ENCODE data around the gene PTPN1. TPM values are rescaled to one million over a fixed set of nuclear protein-coding genes. Genes with fewer than 3 reads are reported as not detected.

Gene PTPN1
- total RNA-seq, 1 experiment from 2014 or later = 30.8 TPM

DNA sequence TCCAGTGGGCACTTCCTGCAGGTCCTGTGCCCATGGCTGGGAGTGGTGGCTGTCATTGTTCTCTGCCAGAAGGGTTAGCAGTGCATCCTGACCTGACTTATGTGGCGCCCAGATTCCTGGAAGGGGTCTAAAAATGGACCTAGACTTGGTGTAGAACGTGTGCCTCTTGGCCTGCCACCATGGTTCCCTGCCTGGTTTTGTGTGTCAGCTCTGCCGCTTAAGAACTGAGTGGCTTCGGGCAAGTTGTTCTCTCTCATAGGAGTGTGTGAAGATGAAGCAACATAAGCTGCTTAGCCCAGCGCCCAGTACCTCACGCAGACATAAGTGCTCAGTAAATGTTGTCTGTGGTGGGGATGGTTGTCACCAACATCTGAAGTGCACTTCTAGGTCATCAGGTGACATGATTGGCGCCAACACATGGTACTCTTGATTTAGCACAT, 52.1 kb downstream of the PTPN1 start:
- H3K23ac ChIP-seq (ENCODE audit: insufficient read length, low read depth, low read length) = no peak overlapping the region
- no peaks in the 10 kb centered on the region for H3K79me2 ChIP-seq (ENCODE audit: insufficient read depth, low read length)
- H3K4ac ChIP-seq (ENCODE audit: low read depth, low read length) = no peak overlapping the region
- H2BK5ac ChIP-seq (ENCODE audit: insufficient read length, low read length) = peak overlapping the region; percentile 31
- no peak overlapping the region for H4K91ac ChIP-seq (ENCODE audit: insufficient read length, low read depth, low read length)
- no peak overlapping the region for H3K56ac ChIP-seq (ENCODE audit: insufficient read length, low read depth, low read length)
- H2AK5ac ChIP-seq (ENCODE audit: insufficient read length, low read length) = no peak overlapping the region
- no peak overlapping the region for H2BK120ac ChIP-seq (ENCODE audit: low read depth, low read length, poor library complexity, severe bottlenecking)
- no peak overlapping the region for H3K14ac ChIP-seq (ENCODE audit: insufficient read depth, low read length)
- H3K18ac ChIP-seq (ENCODE audit: insufficient read length, low read depth, low read length) = no peak overlapping the region
- Mint-ChIP-seq H3K4me3 (no peak overlapping the region), H3K27ac (peak overlapping the region in 1 of 3 experiments; percentile 10; a peak in 1 of 7 replicates), H3K9me3 (no peaks in the 10 kb centered on the region), H3K27me3 (ENCODE audit: low read depth) (no peaks in the 10 kb centered on the region), H3K4me1 (peaks cover 3 to 11% of the 10 kb centered on the region in 2 experiments; a peak in 3 of 4 replicates), H3K36me3 (ENCODE audit: insufficient read depth in 1 of 3, low read depth in 3 of 3) (peaks cover 4 to 15% (median 13%) of the 10 kb centered on the region in 3 experiments)
- TF ChIP-seq, protein P1, sequence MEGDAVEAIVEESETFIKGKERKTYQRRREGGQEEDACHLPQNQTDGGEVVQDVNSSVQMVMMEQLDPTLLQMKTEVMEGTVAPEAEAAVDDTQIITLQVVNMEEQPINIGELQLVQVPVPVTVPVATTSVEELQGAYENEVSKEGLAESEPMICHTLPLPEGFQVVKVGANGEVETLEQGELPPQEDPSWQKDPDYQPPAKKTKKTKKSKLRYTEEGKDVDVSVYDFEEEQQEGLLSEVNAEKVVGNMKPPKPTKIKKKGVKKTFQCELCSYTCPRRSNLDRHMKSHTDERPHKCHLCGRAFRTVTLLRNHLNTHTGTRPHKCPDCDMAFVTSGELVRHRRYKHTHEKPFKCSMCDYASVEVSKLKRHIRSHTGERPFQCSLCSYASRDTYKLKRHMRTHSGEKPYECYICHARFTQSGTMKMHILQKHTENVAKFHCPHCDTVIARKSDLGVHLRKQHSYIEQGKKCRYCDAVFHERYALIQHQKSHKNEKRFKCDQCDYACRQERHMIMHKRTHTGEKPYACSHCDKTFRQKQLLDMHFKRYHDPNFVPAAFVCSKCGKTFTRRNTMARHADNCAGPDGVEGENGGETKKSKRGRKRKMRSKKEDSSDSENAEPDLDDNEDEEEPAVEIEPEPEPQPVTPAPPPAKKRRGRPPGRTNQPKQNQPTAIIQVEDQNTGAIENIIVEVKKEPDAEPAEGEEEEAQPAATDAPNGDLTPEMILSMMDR (conservative IDR thresholded peaks at IDR 0.05) = no peak
- H3T11ph ChIP-seq (ENCODE audit: low read length) = no peak overlapping the region
- H3K9ac ChIP-seq (ENCODE audit: extremely low read depth, insufficient read length, low read length) = no peak overlapping the region
- H4K20me1 ChIP-seq (ENCODE audit: control insufficient read depth, insufficient read depth, insufficient read length) = no peaks in the 10 kb centered on the region
- no peak overlapping the region for H2AFZ ChIP-seq (ENCODE audit: low read length)
- no peak overlapping the region for H3K4me2 ChIP-seq (ENCODE audit: insufficient read depth, insufficient read length, low read length)
- no peaks in the 10 kb centered on the region for H3K27me3 ChIP-seq (ENCODE audit: insufficient read depth, low read length)
- no peaks in the 10 kb centered on the region for H3K9me3 ChIP-seq (ENCODE audit: control insufficient read depth, low read depth, low read length)
- H2BK20ac ChIP-seq (ENCODE audit: low read depth, low read length, poor library complexity, severe bottlenecking) = no peak overlapping the region
- no CpG with 5 or more reads among the region's 7 CpGs for WGBS (ENCODE audit: extremely low coverage, insufficient read length, low lambda C conversion rate)
- no peak overlapping the region for H3K27ac ChIP-seq (ENCODE audit: insufficient read length, low read depth, low read length)
- DNase-seq = no peak
- H3K23me2 ChIP-seq (ENCODE audit: insufficient read length, low read depth, low read length, poor library complexity, severe bottlenecking) = no peaks in the 10 kb centered on the region
- H4K5ac ChIP-seq (ENCODE audit: insufficient read length, low read depth, low read length) = no peak overlapping the region
- no peak overlapping the region for H2BK12ac ChIP-seq (ENCODE audit: insufficient read length, low read depth, low read length)
- no peaks in the 10 kb centered on the region for H3K79me1 ChIP-seq (ENCODE audit: insufficient read depth, low read depth, low read length, poor library complexity, severe bottlenecking)
- H3K4me1 ChIP-seq (ENCODE audit: insufficient read depth, low read length) = no peaks in the 10 kb centered on the region
- H2BK15ac ChIP-seq (ENCODE audit: low read depth, low read length) = no peak overlapping the region
- H4K8ac ChIP-seq (replicated peaks; ENCODE audit: insufficient read length, low read depth, low read length) = no peak overlapping the region
